Sigmoid colon (tissue), 7 donors: Measurements from ENCODE around the gene TOP3A. TPM values are rescaled to one million over a fixed set of nuclear protein-coding genes. Genes with fewer than 3 reads are reported as not detected.

ENCODE experiments used
- DNase-seq: peaks from one replicate; pipeline ENCODE4 v3.0.0-alpha.2; 2019
- H3K27ac ChIP-seq, 4 donors: fragments of 200-600 bp; sonication (generic); one replicate each; pipeline ENCODE4 v1.5.1; 2016 to 2019; ENCODE audit warnings: mild to moderate bottlenecking in 1 of 4
- H3K27me3 ChIP-seq, 3 donors: fragments of 200-600 bp; sonication (generic); one replicate each; pipeline ENCODE4 v1.5.1; 2019; ENCODE audit warnings: mild to moderate bottlenecking in 1 of 3
- H3K36me3 ChIP-seq, 4 donors: fragments of 200-600 bp; sonication (generic); one replicate each; pipeline ENCODE4 v1.5.1; 2016 to 2019
- H3K4me1 ChIP-seq, 4 donors: fragments of 200-600 bp; sonication (generic); one replicate each; pipeline ENCODE4 v1.5.1; 2017 to 2019
- H3K4me3 ChIP-seq, 4 donors: fragments of 200-600 bp; sonication (generic); one replicate each; pipeline ENCODE4 v1.5.1; 2017 to 2019; ENCODE audit warnings: mild to moderate bottlenecking in 2 of 4, moderate library complexity in 1 of 4
- H3K9me3 ChIP-seq, 4 donors: fragments of 200-600 bp in 3 of 4; sonication (generic) in 3 of 4; one replicate each; pipeline versions ENCODE4 v1.5.1 to v1.6.1; 2013 to 2019
- CTCF ChIP-seq, 4 experiments: fragments of 450-650 bp in 3 of 4; fragments of 200-600 bp in 1 of 4; IDR thresholded peaks; one replicate each; pipeline ENCODE4 v1.5.1; 2016 to 2019; ENCODE audit warnings: antibody characterized with exemption in 4 of 4, mild to moderate bottlenecking in 3 of 4, moderate library complexity in 2 of 4
- EP300 ChIP-seq, 4 donors: sonication (generic); formaldehyde crosslinking; IDR thresholded peaks; one replicate each; pipeline ENCODE4 v1.6.1; 2017; ENCODE audit warnings: antibody characterized with exemption in 4 of 4
- POLR2A ChIP-seq, 2 donors: fragments of 450-650 bp; IDR thresholded peaks; one replicate each; pipeline ENCODE4 v1.6.1; 2016; ENCODE audit warnings: antibody characterized with exemption in 2 of 2, mild to moderate bottlenecking in 2 of 2, moderate library complexity in 2 of 2
- POLR2AphosphoS5 ChIP-seq, 4 donors: sonication (generic); formaldehyde crosslinking; IDR thresholded peaks; one replicate each; pipeline ENCODE4 v1.6.1; 2017; ENCODE audit warnings: antibody characterized with exemption in 4 of 4
- WGBS, 2 donors: extraction: QIAGEN DNeasy Blood & Tissue Kit; methylation state at CpG; one replicate each; pipeline ENCODE4 v1.1.7; 2013; 5-methylcytosine and 5-hydroxymethylcytosine counted together
- intact Hi-C: fragments of 100-400 bp; cut with DNase I; formaldehyde crosslinking; loops from one replicate; pipeline ENCODE4 v1.15.1; 2023
- polyA plus RNA-seq, 3 donors: library from polyadenylated mRNA; stranded (reverse); fragments of 200-250 nt; gene quantifications; one replicate each; pipeline ENCODE4 v1.2.3, GENCODE V29; 2013
- total RNA-seq, 4 donors: library from RNA; depleted of rRNA; stranded (reverse); fragments of >200 nt; gene quantifications; one replicate each; pipeline ENCODE4 v1.1.0, GENCODE V29; 2016
- donor health status: healthy with polysubstance abuse.
- donor health status: Bipolar disorder and iron deficiency.
- donor health status: healthy.

The TOP3A gene
- total and polyA plus RNA-seq, 7 donors, result 5.4 to 42.4 (median 22.1) TPM

DNA sequence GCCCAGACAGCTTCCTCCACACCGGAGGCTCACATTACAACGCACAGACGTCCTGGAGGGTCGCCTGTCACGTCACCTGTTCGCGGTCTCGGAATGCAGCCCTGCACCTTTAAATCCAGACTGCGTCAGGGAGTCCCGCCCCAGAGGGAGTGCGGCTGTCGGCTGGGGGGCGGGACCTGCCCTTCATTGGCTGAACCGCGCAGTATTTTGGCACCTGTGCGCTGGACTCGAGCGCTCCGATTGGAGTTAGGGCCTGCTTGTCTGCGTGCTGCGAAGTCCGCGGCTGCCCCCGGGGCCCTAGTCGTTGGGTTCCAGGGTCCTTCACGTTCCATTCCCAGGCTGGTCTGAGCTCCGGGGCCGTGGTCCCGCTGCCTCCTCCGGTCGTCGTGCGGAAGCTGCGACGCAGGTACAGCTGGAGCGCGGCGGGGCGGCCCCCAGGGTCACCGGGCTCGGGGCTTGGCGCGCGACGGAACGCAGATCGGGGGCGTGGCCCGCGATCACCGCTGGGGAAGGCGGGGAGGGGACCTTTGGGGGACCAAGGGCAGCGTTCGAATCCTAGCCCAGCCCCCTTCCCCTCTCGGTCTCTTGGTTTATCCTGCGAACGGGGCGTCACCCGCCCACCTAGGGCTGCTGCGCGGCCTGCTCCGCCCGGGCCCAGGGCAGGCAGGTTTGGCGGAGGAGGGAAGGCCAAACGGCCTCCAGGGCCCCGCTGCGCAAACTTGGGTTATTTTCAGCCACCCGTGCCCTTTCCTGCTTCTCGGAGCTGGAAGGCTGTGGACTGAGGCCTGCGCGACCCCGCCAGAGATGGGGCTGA lies 54.3 kb downstream of the TOP3A start, which contains the start of gene MIEF2:
MIEF2 (plus strand) TSS at position 331 of the 814 bp plus-strand sequence. CDS start 2,059 bp downstream, outside the sequence.
- intact Hi-C loops, result loop anchor here (2.0 kb wide), 2 partner anchors 36 to 54 kb away; partner anchors contain the start of genes LLGL1, SMCR8 and TOP3A
- Histone ChIP-seq H3K4me3 (peak within 1 kb of the TSS; percentile 83 to 96 (median 88)), H3K27me3 (no peaks in the 10 kb centered on the region), H3K36me3 (peaks cover 26 to 40% (median 33%) of the 10 kb centered on the region in 4 donors), H3K4me1 (peaks cover 0 to 52% (median 43%) of the 10 kb centered on the region in 4 donors), H3K9me3 (no peaks in the 10 kb centered on the region), H3K27ac (peak within 1 kb of the TSS; percentile 90 to 98 (median 95))
- 0 to 1% methylated on average over 72 of the region's 72 CpGs for WGBS, 2 donors
- TF ChIP-seq CTCF (IDR thresholded peaks at IDR 0.05), result no peak
- TF ChIP-seq POLR2AphosphoS5 (IDR thresholded peaks at IDR 0.05), result peak; percentile 47 to 78 (median 70)
- TF ChIP-seq POLR2A (IDR thresholded peaks at IDR 0.05), result peak in 1 of 2 donors; percentile 30
- no peak for TF ChIP-seq EP300 (IDR thresholded peaks at IDR 0.05)
- peak; percentile 98 for DNase-seq

DNA sequence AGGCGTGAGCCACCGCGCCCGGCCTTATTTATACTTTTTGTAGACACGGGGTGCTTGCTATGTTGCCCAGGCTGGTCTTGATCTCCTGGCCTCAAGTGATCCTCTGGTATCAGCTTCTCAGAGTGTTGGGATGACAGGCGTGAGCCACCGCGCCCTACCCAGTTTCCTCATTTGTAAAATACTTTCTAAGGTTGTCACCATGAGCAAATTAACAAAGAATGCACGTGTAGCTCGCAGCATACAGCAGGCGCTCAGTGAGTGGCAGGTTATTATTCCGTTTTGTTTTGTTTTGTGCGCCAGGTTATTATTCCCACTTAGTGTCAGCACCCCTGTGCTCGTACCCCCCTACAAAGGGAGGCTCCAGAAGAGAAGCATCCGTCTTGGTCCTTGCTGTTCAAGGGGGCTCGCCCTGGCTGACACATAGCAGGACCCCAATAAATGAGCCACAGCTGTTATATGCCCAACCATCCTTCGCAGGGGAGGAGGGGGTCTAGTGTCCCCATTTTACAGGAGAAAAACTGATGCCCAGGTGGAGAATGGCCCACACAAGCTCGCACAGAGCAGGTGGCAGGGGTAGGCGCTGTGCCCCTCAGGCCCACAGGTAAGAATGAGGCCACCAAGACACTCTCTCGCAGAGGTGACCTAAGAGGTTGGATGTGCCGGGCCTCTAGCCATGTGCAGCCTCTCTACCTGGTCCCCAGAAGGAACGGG lies 55.0 kb downstream of the TOP3A start:
- H3K4me1 ChIP-seq, result peaks cover 0 to 52% (median 43%) of the 10 kb centered on the region in 4 donors
- H3K36me3 ChIP-seq, result peaks cover 21 to 40% (median 33%) of the 10 kb centered on the region in 4 donors
- no peak for TF ChIP-seq CTCF (IDR thresholded peaks at IDR 0.05)
- TF ChIP-seq EP300 (IDR thresholded peaks at IDR 0.05), result no peak
- TF ChIP-seq POLR2AphosphoS5 (IDR thresholded peaks at IDR 0.05), result no peak
- TF ChIP-seq POLR2A (IDR thresholded peaks at IDR 0.05), result no peak
- no peak for DNase-seq
- no peaks in the 10 kb centered on the region for H3K27me3 ChIP-seq
- H3K4me3 ChIP-seq, result peak overlapping the region; percentile 83 to 96 (median 88)
- intact Hi-C loops, result loop anchor here (2.0 to 5.0 kb wide), 3 partner anchors 35 to 77 kb away; partner anchors contain the start of genes ALKBH5, LLGL1, SMCR8 and TOP3A
- no peaks in the 10 kb centered on the region for H3K9me3 ChIP-seq
- peak overlapping the region; percentile 90 to 98 (median 95) for H3K27ac ChIP-seq
- 47 to 70% methylated on average over 22 of the region's 22 CpGs for WGBS, 2 donors

GRCh38 chr17:18258356-18259038 lies 56.3 kb downstream of the TOP3A start, which contains the start of gene FLII:
FLII (minus strand) TSS chr17:18258738; CDS start chr17:18258690, 48 bp downstream.
- H3K4me1 ChIP-seq, result peaks cover 0 to 52% (median 43%) of the 10 kb centered on the region in 4 donors
- peak within 1 kb of the TSS; percentile 92 to 100 (median 94) for H3K4me3 ChIP-seq
- WGBS, 2 donors, result 0 to 1% methylated on average over 71 of the region's 71 CpGs
- no peaks in the 10 kb centered on the region for H3K27me3 ChIP-seq
- peak within 1 kb of the TSS; percentile 93 to 98 (median 96) for H3K27ac ChIP-seq
- TF ChIP-seq CTCF (IDR thresholded peaks at IDR 0.05), result no peak
- no peak for TF ChIP-seq EP300 (IDR thresholded peaks at IDR 0.05)
- TF ChIP-seq POLR2AphosphoS5 (IDR thresholded peaks at IDR 0.05), result peak; percentile 64 to 89 (median 82)
- peak; percentile 26 to 45 for TF ChIP-seq POLR2A (IDR thresholded peaks at IDR 0.05)
- no peaks in the 10 kb centered on the region for H3K9me3 ChIP-seq
- H3K36me3 ChIP-seq, result peaks cover 8 to 40% (median 33%) of the 10 kb centered on the region in 4 donors
- intact Hi-C loops, result loop anchor here (5.0 kb wide), 1 partner anchor 76 kb away; the partner anchor contains the start of gene ALKBH5
- DNase-seq, result peak; percentile 78

DNA sequence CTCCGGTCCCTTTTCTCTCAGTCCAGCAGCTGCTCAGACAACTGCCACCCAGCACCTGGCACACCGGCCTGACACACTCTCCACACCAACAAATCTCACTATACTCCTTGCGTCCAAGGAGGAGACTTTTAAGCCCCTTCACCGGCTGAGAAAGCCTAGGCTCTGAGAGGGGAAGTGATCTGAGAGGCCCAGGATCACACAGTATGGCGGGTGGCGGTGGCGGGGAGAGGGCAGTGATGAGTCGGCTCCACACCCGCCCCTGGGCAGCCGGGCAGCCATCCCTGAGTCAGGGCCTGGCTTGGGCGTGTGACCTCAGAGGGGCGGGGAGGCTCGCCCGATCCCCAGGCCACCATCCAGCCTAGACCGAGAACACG lies 56.8 kb downstream of the TOP3A start:
- no peaks in the 10 kb centered on the region for H3K27me3 ChIP-seq
- peaks cover 0 to 52% (median 42%) of the 10 kb centered on the region in 4 donors for H3K4me1 ChIP-seq
- TF ChIP-seq POLR2AphosphoS5 (IDR thresholded peaks at IDR 0.05) (no peak), POLR2A (IDR thresholded peaks at IDR 0.05) (peak in 1 of 2 donors; percentile 16)
- H3K36me3 ChIP-seq, result peaks cover 8 to 40% (median 35%) of the 10 kb centered on the region in 4 donors
- peak; percentile 88 for DNase-seq
- H3K4me3 ChIP-seq, result peak overlapping the region; percentile 92 to 100 (median 94)
- H3K27ac ChIP-seq, result peak overlapping the region; percentile 93 to 98 (median 96)
- WGBS, 2 donors, result 1% methylated on average over 16 of the region's 16 CpGs
- intact Hi-C loops, result loop anchor here (5.0 kb wide), 1 partner anchor 76 kb away; the partner anchor contains the start of gene ALKBH5
- H3K9me3 ChIP-seq, result no peaks in the 10 kb centered on the region
